A549 (cell line): ENCODE results near the gene RMC1. TPM values are rescaled to one million over a fixed set of nuclear protein-coding genes. Genes with fewer than 3 reads are reported as not detected.
"Not testable (repeated sequence)": the region's sequence is repeated elsewhere in the genome, so short reads cannot be mapped to it uniquely, and the experiment has no call there.

Source experiments
- ATAC-seq, 2 experiments: fragments of 200-7000 bp in 1 of 2; fragments of >200 bp in 1 of 2; cut with Nextera tagmentation in 1 of 2; cut with Tn5 transposase in 1 of 2; 3 replicates each; pipeline versions ENCODE4 v1.8.0 to v1.9.1; 2018 to 2020; ENCODE audit warnings: mild to moderate bottlenecking in 1 of 2, moderate library complexity in 1 of 2
- CTCF ChIA-PET: fragments of 300-600 bp; sonication (Branson Sonifier 250); formaldehyde crosslinking; extraction: SDS; loops from one replicate; lab custom pipeline; 2021; ENCODE audit warnings: antibody characterized with exemption, inconsistent platforms; lab: Yijun Ruan, JAX
- POLR2A ChIA-PET: fragments of 350-600 bp; formaldehyde crosslinking; extraction: SDS; loops from one replicate; lab custom pipeline; 2021; ENCODE audit warnings: antibody characterized with exemption, inconsistent platforms; lab: Yijun Ruan, JAX
- DNase-seq, 2 experiments: peaks; one replicate each; pipeline versions ENCODE4 v3.0.0 to v3.0.0-alpha.2; 2011 to 2016; ENCODE audit warnings: low read depth in 1 of 2, low spot score in 1 of 2
- FAIRE-seq: peaks from 2 replicates; lab custom pipeline; 2011; peaks lifted over from hg19 to GRCh38; lab: Jason Lieb, UNC
- H3K27ac ChIP-seq, 2 experiments: fragments of >200 bp; sonication (Bioruptor Twin); formaldehyde crosslinking; 3 replicates each; pipeline ENCODE4 v1.5.1; 2016 to 2017
- H3K4me1 ChIP-seq: fragments of >200 bp; sonication (Bioruptor Twin); formaldehyde crosslinking; 3 replicates; pipeline ENCODE4 v1.6.1; 2016
- H3K4me2 ChIP-seq: fragments of >200 bp; sonication (Bioruptor Twin); formaldehyde crosslinking; 3 replicates; pipeline ENCODE4 v1.6.1; 2016
- H3K4me3 ChIP-seq: fragments of >200 bp; sonication (Bioruptor Twin); formaldehyde crosslinking; 3 replicates; pipeline ENCODE4 v1.5.1; 2016
- H3K9me3 ChIP-seq: fragments of >200 bp; sonication (Bioruptor Twin); formaldehyde crosslinking; 3 replicates; pipeline ENCODE4 v1.6.1; 2016
- BHLHE40 ChIP-seq: IDR thresholded peaks from 2 replicates; pipeline ENCODE4 v1.6.1; 2012; ENCODE audit warnings: low read depth, low read length, inconsistent platforms
- CEBPB ChIP-seq, 2 experiments: fragments of >200 bp in 1 of 2; sonication (Bioruptor Twin) in 1 of 2; formaldehyde crosslinking in 1 of 2; IDR thresholded peaks; 2 replicates each; pipeline ENCODE4 v1.6.1; 2012 to 2016
- CHD4 ChIP-seq: fragments of 200-600 bp; sonication (generic); IDR thresholded peaks from 2 replicates; pipeline ENCODE4 v1.6.1; 2016; ENCODE audit warnings: antibody characterized with exemption, mild to moderate bottlenecking, borderline replicate concordance
- E2F6 ChIP-seq: IDR thresholded peaks from 2 replicates; pipeline ENCODE4 v1.6.1; 2012; ENCODE audit warnings: low read depth, borderline replicate concordance
- EP300 ChIP-seq, 2 experiments: fragments of >200 bp; sonication (Bioruptor Twin); formaldehyde crosslinking; IDR thresholded peaks; 2 replicates in 1 of 2; 3 replicates in 1 of 2; pipeline ENCODE4 v1.6.1; 2016 to 2017
- HES2 ChIP-seq: fragments of >200 bp; sonication (Bioruptor Twin); formaldehyde crosslinking; IDR thresholded peaks from 2 replicates; pipeline ENCODE4 v1.6.1; 2016
- HMGXB4 ChIP-seq: fragments of 250-450 bp; sonication (Bioruptor Pico); IDR thresholded peaks from 2 replicates; pipeline ENCODE4 v1.5.0; 2021; ENCODE audit warnings: mild to moderate bottlenecking, moderate library complexity, borderline replicate concordance
- HOXB13 ChIP-seq: fragments of 250-450 bp; sonication (Bioruptor Pico); IDR thresholded peaks from 2 replicates; pipeline ENCODE4 v1.5.0; 2020; ENCODE audit warnings: low read depth, mild to moderate bottlenecking, moderate library complexity
- JUNB ChIP-seq: fragments of >200 bp; sonication (Bioruptor Twin); formaldehyde crosslinking; IDR thresholded peaks from 2 replicates; pipeline ENCODE4 v1.6.1; 2016
- KDM5A ChIP-seq: fragments of 200-600 bp; sonication (generic); IDR thresholded peaks from 2 replicates; pipeline ENCODE4 v1.6.1; 2016; ENCODE audit warnings: antibody characterized with exemption, mild to moderate bottlenecking
- NFE2L2 ChIP-seq: fragments of 150-350 bp; conservative IDR thresholded peaks from 2 replicates; pipeline ENCODE4 v1.6.1; 2014; ENCODE audit warnings: low read length
- NPAS2 ChIP-seq: fragments of 250-450 bp; sonication (Bioruptor Pico); IDR thresholded peaks from 2 replicates; pipeline ENCODE4 v1.8.0; 2022; ENCODE audit warnings: mild to moderate bottlenecking, moderate library complexity, borderline replicate concordance
- PBX3 ChIP-seq: IDR thresholded peaks from 2 replicates; pipeline ENCODE4 v1.6.1; 2012
- RARB ChIP-seq: fragments of 250-450 bp; sonication (Bioruptor Pico); IDR thresholded peaks from 2 replicates; pipeline ENCODE4 v1.8.0; 2021; ENCODE audit warnings: mild to moderate bottlenecking, moderate library complexity
- REST ChIP-seq: fragments of 200-600 bp; sonication (generic); IDR thresholded peaks from 2 replicates; pipeline ENCODE4 v1.6.1; 2016; ENCODE audit warnings: antibody characterized with exemption, mild to moderate bottlenecking, moderate library complexity
- SREBF2 ChIP-seq: fragments of 450-650 bp; IDR thresholded peaks from 2 replicates; pipeline ENCODE4 v1.6.1; 2014; ENCODE audit warnings: mild to moderate bottlenecking, moderate library complexity
- TP53 ChIP-seq: fragments of 250-450 bp; sonication (Bioruptor Pico); IDR thresholded peaks from 2 replicates; pipeline ENCODE4 v1.5.0; 2021; ENCODE audit warnings: mild to moderate bottlenecking, moderate library complexity
- USF2 ChIP-seq: fragments of 450-650 bp; IDR thresholded peaks from 2 replicates; pipeline ENCODE4 v1.6.1; 2014; ENCODE audit warnings: antibody characterized with exemption
- ZNF302 ChIP-seq: fragments of 250-450 bp; sonication (Bioruptor Pico); IDR thresholded peaks from 2 replicates; pipeline ENCODE4 v1.9.0; 2021; ENCODE audit warnings: inconsistent platforms, mild to moderate bottlenecking, moderate library complexity
- WGBS: methylation state at CpG from one replicate; pipeline ENCODE4 v1.1.6; 2017; ENCODE audit errors: missing lambda C conversion rate; 5-methylcytosine and 5-hydroxymethylcytosine counted together
- polyA plus RNA-seq, 4 experiments: library from polyadenylated mRNA; depleted of rRNA in 3 of 4; stranded (reverse); fragments of >200 nt; fragmentation: RNase III in 1 of 4; extraction: RNeasy Plus Mini Kit Qiagen cat#74134 plus additional on column Dnase treatment in 1 of 4; gene quantifications; 2 replicates in 3 of 4; 3 replicates in 1 of 4; pipeline ENCODE4 v1.2.3, GENCODE V29; 2011 to 2017

RMC1 gene
- polyA plus RNA-seq, 2 of the 4 experiments (the other 2 are of a cell fraction), result 15.7 to 17.5 TPM

- WGBS, result 65% methylated on average over 12 of the region's 14 CpGs
- peak overlapping the region; percentile 42; the same call in 1 of the 3 replicates for H3K4me2 ChIP-seq
- POLR2A ChIA-PET, result no interaction called here
- ATAC-seq (peak; percentile 58 to 64; a peak in 2 of 6 replicates), FAIRE-seq (no peak), DNase-seq (no peak)
- no peak overlapping the region for H3K27ac ChIP-seq
- no peaks in the 10 kb centered on the region for H3K9me3 ChIP-seq
- no peak for TF ChIP-seq JUNB
- no peak for TF ChIP-seq NPAS2
- no peak for TF ChIP-seq NFE2L2
- no peak for TF ChIP-seq HMGXB4 (CRISPR knock-in tag)
- TF ChIP-seq HES2, result no peak
- no peak for TF ChIP-seq EP300 (IDR thresholded peaks at IDR 0.05)
- no peak for TF ChIP-seq CHD4
- TF ChIP-seq USF2, result no peak
- TF ChIP-seq BHLHE40, result no peak
- TF ChIP-seq CEBPB (IDR thresholded peaks at IDR 0.05), result no peak
- no peak for TF ChIP-seq SREBF2
- no peak for TF ChIP-seq TP53
- no peak for TF ChIP-seq E2F6
- TF ChIP-seq KDM5A, result no peak
- no peak for TF ChIP-seq RARB (CRISPR knock-in tag)
- no peak for TF ChIP-seq ZNF302 (CRISPR knock-in tag)
- TF ChIP-seq PBX3, result no peak
- no peak for TF ChIP-seq REST
- TF ChIP-seq HOXB13 (CRISPR knock-in tag), result no peak
- no peaks in the 10 kb centered on the region; the same call in 2 of the 3 replicates for H3K4me1 ChIP-seq
- no peak overlapping the region for H3K4me3 ChIP-seq
- CTCF ChIA-PET, result interaction anchor here (1.2 to 2.1 kb wide), 3 partner anchors 11 to 17 kb away, joined by 3 to 15 read pairs (median 4); no protein-coding TSS in a partner anchor
These were observed 15.4 kb upstream of the RMC1 start for GRCh38 chr18:23487738-23488570.

- POLR2A ChIA-PET, H3K4me3 ChIP-seq, H3K4me2 ChIP-seq, H3K27ac ChIP-seq, H3K4me1 ChIP-seq, FAIRE-seq, ATAC-seq, H3K9me3 ChIP-seq, CTCF ChIA-PET, DNase-seq: not testable (repeated sequence)
- WGBS, result 89% methylated on average over 5 of the region's 5 CpGs
These were observed 13.7 kb upstream of the RMC1 start for GRCh38 chr18:23489586-23489985.
